PC-3 (cell line): Measurements from ENCODE around the gene RHOJ. TPM values are rescaled to one million over a fixed set of nuclear protein-coding genes. Genes with fewer than 3 reads are reported as not detected.

Experiments
- ATAC-seq: fragments of 200-7000 bp; cut with Tn5 transposase; 2 replicates; pipeline ENCODE4 v1.9.1; 2020; ENCODE audit warnings: mild to moderate bottlenecking, moderate library complexity
- BruUV-seq: library from RNA; stranded (reverse); fragments of 400-500 nt; replicated peaks from 2 replicates; lab custom pipeline; 2021; lab: Mats Ljungman, UMichigan
- CTCF ChIA-PET: fragments of 300-600 bp; sonication (Branson Sonifier 250); formaldehyde crosslinking; loops from one replicate; lab custom pipeline; 2022; ENCODE audit warnings: antibody characterized with exemption; lab: Charles Lee
- POLR2A ChIA-PET: fragments of 300-600 bp; sonication (Branson Sonifier 250); formaldehyde crosslinking; loops from one replicate; lab custom pipeline; 2022; ENCODE audit warnings: antibody characterized with exemption; ENCODE audit not compliant: unreplicated experiment; lab: Charles Lee
- DNase-seq: peaks from one replicate; pipeline ENCODE4 v3.0.0-alpha.2; 2015
- H2AFZ ChIP-seq: fragments of 300-600 bp; sonication (generic); 2 replicates; pipeline ENCODE4 v1.6.0; 2016; ENCODE audit warnings: antibody characterized with exemption, low read length
- H3F3A ChIP-seq: fragments of 300-600 bp; sonication (generic); one replicate; pipeline ENCODE4 v1.6.0; 2017; ENCODE audit warnings: antibody characterized with exemption, low read length, control low read depth, mild to moderate bottlenecking; ENCODE audit not compliant: unreplicated experiment
- H3K27ac ChIP-seq: fragments of 300-600 bp; sonication (generic); 2 replicates; pipeline ENCODE4 v1.5.1; 2016; ENCODE audit warnings: mild to moderate bottlenecking, low read length
- H3K27me3 ChIP-seq: fragments of 300-600 bp; sonication (generic); 2 replicates; pipeline ENCODE4 v1.6.1; 2016; ENCODE audit warnings: low read length, mixed read lengths
- H3K36me3 ChIP-seq: fragments of 300-600 bp; sonication (generic); 2 replicates; pipeline ENCODE4 v1.6.1; 2016; ENCODE audit warnings: low read depth, mixed run types, low read length, mixed read lengths
- H3K4me1 ChIP-seq: fragments of 300-600 bp; sonication (generic); 2 replicates; pipeline ENCODE4 v1.5.1; 2016; ENCODE audit warnings: low read length; ENCODE audit not compliant: insufficient read depth
- H3K4me2 ChIP-seq: fragments of 300-600 bp; sonication (generic); 2 replicates; pipeline ENCODE4 v1.6.0; 2016; ENCODE audit warnings: low read length
- H3K4me3 ChIP-seq: fragments of 300-600 bp; sonication (generic); 2 replicates; pipeline ENCODE4 v1.5.1; 2016; ENCODE audit warnings: mild to moderate bottlenecking, low read length, mixed read lengths
- H3K79me2 ChIP-seq: fragments of 300-600 bp; sonication (generic); 2 replicates; pipeline ENCODE4 v1.6.1; 2017; ENCODE audit warnings: low read length, mixed read lengths
- H3K9ac ChIP-seq: fragments of 300-600 bp; sonication (generic); 2 replicates; pipeline ENCODE4 v1.6.0; 2016; ENCODE audit warnings: mild to moderate bottlenecking, low read length
- H3K9me2 ChIP-seq: fragments of 300-600 bp; sonication (generic); replicated peaks from 2 replicates; pipeline ENCODE4 v1.6.1; 2016; ENCODE audit warnings: mixed run types, low read length, mixed read lengths
- H3K9me3 ChIP-seq: fragments of 300-600 bp; sonication (generic); 2 replicates; pipeline ENCODE4 v1.6.1; 2016; ENCODE audit warnings: low read length, mixed read lengths
- H4K20me1 ChIP-seq: fragments of 300-600 bp; sonication (generic); 2 replicates; pipeline ENCODE4 v1.6.1; 2016; ENCODE audit warnings: low read length, mixed read lengths
- CTCF ChIP-seq: fragments of 300-600 bp; sonication (generic); conservative IDR thresholded peaks from 2 replicates; pipeline ENCODE4 v1.5.1; 2017; ENCODE audit warnings: antibody characterized with exemption, low read depth, mild to moderate bottlenecking, low read length
- EZH2 ChIP-seq: fragments of 300-600 bp; sonication (generic); IDR thresholded peaks from one replicate; pipeline ENCODE4 v1.6.1; 2017; ENCODE audit warnings: antibody characterized with exemption, mild to moderate bottlenecking, low read length; ENCODE audit not compliant: unreplicated experiment
- EZH2phosphoT487 ChIP-seq: fragments of 300-600 bp; sonication (generic); IDR thresholded peaks from 2 replicates; pipeline ENCODE4 v1.6.1; 2018; ENCODE audit warnings: mild to moderate bottlenecking, antibody characterized with exemption, low read length, borderline replicate concordance
- intact Hi-C: fragments of 100-400 bp; cut with micrococcal nuclease; formaldehyde crosslinking; loops from 2 replicates; pipeline ENCODE4 v1.9.0; 2023
- total RNA-seq: library from RNA; depleted of rRNA; stranded (reverse); fragments of >200 nt; gene quantifications from 2 replicates; pipeline ENCODE4 v1.2.3, GENCODE V29; 2014

Gene RHOJ
- total RNA-seq, 1 experiment from 2014 or later: not detected

- DNase-seq (no peak), ATAC-seq (no peak)
- H2AFZ ChIP-seq: no peak overlapping the region
- H3K27ac ChIP-seq: no peak overlapping the region
- ChIA-PET POLR2A (no interaction called here), CTCF (no interaction called here)
- no peaks in the 10 kb centered on the region for H3K36me3 ChIP-seq
- H3K4me3 ChIP-seq: no peak overlapping the region
- TF ChIP-seq EZH2: no peak
- TF ChIP-seq CTCF: no peak
- TF ChIP-seq EZH2phosphoT487: no peak
- intact Hi-C loops: no loop called here
- H3K9me3 ChIP-seq: no peaks in the 10 kb centered on the region
- no peak overlapping the region for H3K4me2 ChIP-seq
- no peaks in the 10 kb centered on the region for H3K79me2 ChIP-seq
- peaks cover 39% of the 10 kb centered on the region for H3K27me3 ChIP-seq
- no peak overlapping the region for H3K9ac ChIP-seq
- BruUV-seq: no TSS peak
- no peaks in the 10 kb centered on the region for H3F3A ChIP-seq
- no peaks in the 10 kb centered on the region for H3K9me2 ChIP-seq
- no peaks in the 10 kb centered on the region for H3K4me1 ChIP-seq
- no peaks in the 10 kb centered on the region for H4K20me1 ChIP-seq
These were observed 122.6 kb downstream of the RHOJ start for GRCh38 chr14:63326840-63327239.

- no peak for ATAC-seq
- no peak for DNase-seq
- Histone ChIP-seq H3K4me1 (no peaks in the 10 kb centered on the region), H3K9me2 (no peaks in the 10 kb centered on the region), H3K4me2 (no peak overlapping the region), H3K9me3 (no peaks in the 10 kb centered on the region), H3K79me2 (no peaks in the 10 kb centered on the region), H2AFZ (no peak overlapping the region), H3K9ac (no peak overlapping the region), H4K20me1 (no peaks in the 10 kb centered on the region), H3F3A (no peaks in the 10 kb centered on the region), H3K27me3 (peaks cover 31% of the 10 kb centered on the region), H3K36me3 (no peaks in the 10 kb centered on the region), H3K27ac (no peak overlapping the region), H3K4me3 (no peak overlapping the region)
- no TSS peak for BruUV-seq
- ChIA-PET POLR2A (no interaction called here), CTCF (no interaction called here)
- TF ChIP-seq EZH2phosphoT487 (no peak), EZH2 (no peak), CTCF (no peak)
- intact Hi-C loops: no loop called here
These were observed 124.8 kb downstream of the RHOJ start for GRCh38 chr14:63328787-63329737.

GRCh38 chr14:63342371-63342770, 138.1 kb downstream of the RHOJ start:
- CTCF ChIA-PET: no interaction called here
- Histone ChIP-seq H3K79me2 (no peaks in the 10 kb centered on the region), H4K20me1 (no peaks in the 10 kb centered on the region), H3K4me1 (peaks cover 24% of the 10 kb centered on the region), H3K9ac (no peak overlapping the region), H3K27ac (no peak overlapping the region), H3K27me3 (no peaks in the 10 kb centered on the region), H3K4me2 (no peak overlapping the region), H3K36me3 (no peaks in the 10 kb centered on the region), H2AFZ (no peak overlapping the region), H3K9me3 (no peaks in the 10 kb centered on the region), H3K9me2 (no peaks in the 10 kb centered on the region), H3F3A (no peaks in the 10 kb centered on the region), H3K4me3 (no peak overlapping the region)
- TF ChIP-seq EZH2 (no peak), CTCF (no peak), EZH2phosphoT487 (no peak)
- POLR2A ChIA-PET: no interaction called here
- peak; percentile 31 for DNase-seq
- BruUV-seq: no TSS peak
- no peak for ATAC-seq
- intact Hi-C loops: no loop called here
